Measurements from ENCODE around the gene POLR3F.
"Not testable (repeated sequence)": the region's sequence is repeated elsewhere in the genome, so short reads cannot be mapped to it uniquely, and the experiment has no call there.

GRCh38 chr20:18522066-18522465 is 54.9 kb downstream of the POLR3F start:
- TF ChIP-seq, protein P1, sequence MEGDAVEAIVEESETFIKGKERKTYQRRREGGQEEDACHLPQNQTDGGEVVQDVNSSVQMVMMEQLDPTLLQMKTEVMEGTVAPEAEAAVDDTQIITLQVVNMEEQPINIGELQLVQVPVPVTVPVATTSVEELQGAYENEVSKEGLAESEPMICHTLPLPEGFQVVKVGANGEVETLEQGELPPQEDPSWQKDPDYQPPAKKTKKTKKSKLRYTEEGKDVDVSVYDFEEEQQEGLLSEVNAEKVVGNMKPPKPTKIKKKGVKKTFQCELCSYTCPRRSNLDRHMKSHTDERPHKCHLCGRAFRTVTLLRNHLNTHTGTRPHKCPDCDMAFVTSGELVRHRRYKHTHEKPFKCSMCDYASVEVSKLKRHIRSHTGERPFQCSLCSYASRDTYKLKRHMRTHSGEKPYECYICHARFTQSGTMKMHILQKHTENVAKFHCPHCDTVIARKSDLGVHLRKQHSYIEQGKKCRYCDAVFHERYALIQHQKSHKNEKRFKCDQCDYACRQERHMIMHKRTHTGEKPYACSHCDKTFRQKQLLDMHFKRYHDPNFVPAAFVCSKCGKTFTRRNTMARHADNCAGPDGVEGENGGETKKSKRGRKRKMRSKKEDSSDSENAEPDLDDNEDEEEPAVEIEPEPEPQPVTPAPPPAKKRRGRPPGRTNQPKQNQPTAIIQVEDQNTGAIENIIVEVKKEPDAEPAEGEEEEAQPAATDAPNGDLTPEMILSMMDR (IDR thresholded peaks at IDR 0.05): not testable (repeated sequence)
- TF ChIP-seq POLR2A (IDR thresholded peaks at IDR 0.05): not testable (repeated sequence)

Measured in uterus (tissue), 2 donors.